KMS-11 (cell line): ENCODE results near the gene STK32A.

Experiments
- H2AFZ ChIP-seq: fragments of 200-600 bp; sonication (generic); 2 replicates; pipeline ENCODE4 v1.6.1; 2016; ENCODE audit warnings: antibody characterized with exemption, mixed run types, low read depth
- H3K27ac ChIP-seq: fragments of 200-600 bp; sonication (generic); 2 replicates; pipeline ENCODE4 v1.6.1; 2016; ENCODE audit warnings: mild to moderate bottlenecking, mixed run types
- H3K27me3 ChIP-seq: fragments of 200-600 bp; sonication (generic); 2 replicates; pipeline ENCODE4 v1.6.1; 2017; ENCODE audit warnings: mild to moderate bottlenecking, low read depth, mixed run types, moderate library complexity; ENCODE audit not compliant: insufficient read depth
- H3K36me3 ChIP-seq: fragments of 200-600 bp; sonication (generic); 2 replicates; pipeline ENCODE4 v1.6.1; 2017; ENCODE audit warnings: mild to moderate bottlenecking, mixed run types; ENCODE audit not compliant: insufficient read depth
- H3K4me1 ChIP-seq: fragments of 200-600 bp; sonication (generic); 2 replicates; pipeline ENCODE4 v1.6.1; 2016; ENCODE audit warnings: mild to moderate bottlenecking, low read depth, mixed run types; ENCODE audit not compliant: poor library complexity, severe bottlenecking
- H3K4me2 ChIP-seq: fragments of 200-600 bp; sonication (generic); 2 replicates; pipeline ENCODE4 v1.7.0; 2016; ENCODE audit warnings: mild to moderate bottlenecking, mixed run types
- H3K4me3 ChIP-seq: fragments of 200-600 bp; sonication (generic); IDR thresholded peaks from 2 replicates; pipeline ENCODE4 v1.6.1; 2017; ENCODE audit warnings: low read depth, low read length, mixed read lengths; ENCODE audit not compliant: insufficient read depth
- H3K79me2 ChIP-seq: fragments of 200-600 bp; sonication (generic); 2 replicates; pipeline ENCODE4 v1.6.1; 2016; ENCODE audit warnings: low read depth, mixed run types; ENCODE audit not compliant: insufficient read depth
- H3K9ac ChIP-seq: fragments of 200-600 bp; sonication (generic); 2 replicates; pipeline ENCODE4 v1.6.1; 2016; ENCODE audit warnings: mild to moderate bottlenecking, mixed run types
- H4K20me1 ChIP-seq: fragments of 200-600 bp; sonication (generic); 2 replicates; pipeline ENCODE4 v1.6.1; 2016; ENCODE audit warnings: mild to moderate bottlenecking, mixed run types; ENCODE audit not compliant: insufficient read depth
- TF ChIP-seq, protein P1 (sequence below): fragments of 200-600 bp; sonication (generic); conservative IDR thresholded peaks from 2 replicates; pipeline ENCODE4 v1.6.1; 2017; ENCODE audit warnings: low read depth, mild to moderate bottlenecking, antibody characterized with exemption, low read length, moderate library complexity, mixed read lengths

The STK32A gene

DNA sequence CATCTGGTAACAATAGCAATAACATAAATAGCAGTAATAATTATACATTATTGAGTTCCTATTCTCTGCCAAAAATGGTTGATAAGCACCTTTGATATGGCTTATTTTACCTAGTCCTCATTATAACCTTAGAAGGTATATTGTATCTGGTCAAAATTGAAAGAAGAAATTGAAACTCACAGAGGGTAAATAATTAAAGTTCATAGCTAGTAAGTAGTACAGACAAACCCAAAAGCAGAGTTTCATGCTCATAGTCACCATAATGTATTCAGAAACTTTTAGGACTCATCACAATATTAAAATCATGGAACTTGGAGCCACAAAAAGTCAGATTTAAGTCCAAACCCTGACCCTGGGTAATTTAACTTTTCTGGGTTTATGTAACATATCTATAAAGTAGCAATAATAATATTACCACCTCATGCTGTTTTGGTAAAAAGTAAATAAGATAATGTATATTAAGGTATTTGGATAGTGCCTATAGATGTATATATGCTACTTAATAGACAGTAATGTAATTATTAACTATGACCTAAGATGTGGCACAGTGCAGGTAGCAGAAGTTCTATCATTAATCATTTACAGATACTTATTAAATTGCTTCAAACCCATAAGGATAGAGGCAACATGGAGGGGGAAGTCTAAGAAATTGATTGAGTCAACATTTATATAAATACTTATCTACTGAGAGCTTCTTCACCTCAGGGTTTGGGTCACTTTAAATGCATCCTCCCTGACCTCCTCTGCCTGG is 32.4 kb downstream of the STK32A start:
- Histone ChIP-seq H3K9ac (no peak overlapping the region), H3K4me2 (no peak overlapping the region), H3K27me3 (no peaks in the 10 kb centered on the region), H2AFZ (no peak overlapping the region), H4K20me1 (no peaks in the 10 kb centered on the region), H3K79me2 (no peaks in the 10 kb centered on the region), H3K4me1 (no peaks in the 10 kb centered on the region), H3K36me3 (no peaks in the 10 kb centered on the region), H3K4me3 (no peak overlapping the region), H3K27ac (no peak overlapping the region)
- TF ChIP-seq, protein P1, sequence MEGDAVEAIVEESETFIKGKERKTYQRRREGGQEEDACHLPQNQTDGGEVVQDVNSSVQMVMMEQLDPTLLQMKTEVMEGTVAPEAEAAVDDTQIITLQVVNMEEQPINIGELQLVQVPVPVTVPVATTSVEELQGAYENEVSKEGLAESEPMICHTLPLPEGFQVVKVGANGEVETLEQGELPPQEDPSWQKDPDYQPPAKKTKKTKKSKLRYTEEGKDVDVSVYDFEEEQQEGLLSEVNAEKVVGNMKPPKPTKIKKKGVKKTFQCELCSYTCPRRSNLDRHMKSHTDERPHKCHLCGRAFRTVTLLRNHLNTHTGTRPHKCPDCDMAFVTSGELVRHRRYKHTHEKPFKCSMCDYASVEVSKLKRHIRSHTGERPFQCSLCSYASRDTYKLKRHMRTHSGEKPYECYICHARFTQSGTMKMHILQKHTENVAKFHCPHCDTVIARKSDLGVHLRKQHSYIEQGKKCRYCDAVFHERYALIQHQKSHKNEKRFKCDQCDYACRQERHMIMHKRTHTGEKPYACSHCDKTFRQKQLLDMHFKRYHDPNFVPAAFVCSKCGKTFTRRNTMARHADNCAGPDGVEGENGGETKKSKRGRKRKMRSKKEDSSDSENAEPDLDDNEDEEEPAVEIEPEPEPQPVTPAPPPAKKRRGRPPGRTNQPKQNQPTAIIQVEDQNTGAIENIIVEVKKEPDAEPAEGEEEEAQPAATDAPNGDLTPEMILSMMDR, result no peak

DNA sequence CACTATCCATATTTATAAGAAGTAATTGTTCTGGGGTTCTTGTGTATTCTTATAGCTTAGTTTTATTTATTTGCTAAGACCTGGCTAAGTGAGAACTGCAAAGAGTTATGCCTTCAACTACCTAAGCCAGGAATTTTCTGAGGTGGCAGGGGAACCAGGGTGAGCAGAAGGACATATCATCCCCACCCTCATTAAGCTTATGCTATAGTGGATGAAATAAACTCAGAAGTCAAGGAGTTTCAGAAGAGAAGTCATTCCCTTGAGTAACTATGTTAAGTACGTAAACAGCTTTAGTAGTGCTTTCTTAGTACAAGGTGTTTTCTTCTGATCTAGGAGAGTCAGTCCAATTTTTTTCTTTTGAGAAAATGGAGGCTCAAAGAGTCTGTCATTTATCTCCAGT is 41.7 kb downstream of the STK32A start:
- H3K4me2 ChIP-seq, result no peak overlapping the region
- no peaks in the 10 kb centered on the region for H4K20me1 ChIP-seq
- no peak overlapping the region for H3K27ac ChIP-seq
- TF ChIP-seq, protein P1, result no peak
- no peak overlapping the region for H3K9ac ChIP-seq
- H3K4me1 ChIP-seq, result no peaks in the 10 kb centered on the region
- no peak overlapping the region for H3K4me3 ChIP-seq
- H3K36me3 ChIP-seq, result no peaks in the 10 kb centered on the region
- H2AFZ ChIP-seq, result no peak overlapping the region
- no peaks in the 10 kb centered on the region for H3K79me2 ChIP-seq
- no peaks in the 10 kb centered on the region for H3K27me3 ChIP-seq

DNA sequence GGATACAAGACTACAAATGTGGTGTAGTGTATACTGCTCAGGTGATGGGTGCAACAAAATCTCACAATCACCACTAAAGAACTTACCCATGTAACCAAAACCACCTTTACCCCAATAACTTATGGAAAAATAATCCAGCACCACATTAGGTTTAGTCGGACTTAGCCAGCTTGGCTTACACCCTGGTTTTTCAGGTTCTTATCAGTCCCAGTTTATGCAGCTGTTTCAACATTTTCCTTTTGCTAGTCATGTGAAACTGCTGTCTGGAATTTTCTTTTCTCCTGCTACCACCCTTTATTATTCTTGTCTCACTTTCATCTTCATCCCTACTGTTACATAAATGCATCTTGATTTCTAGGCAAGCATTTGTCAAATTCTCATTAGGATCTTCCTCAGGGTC is 51.5 kb downstream of the STK32A start:
- H3K79me2 ChIP-seq, result no peaks in the 10 kb centered on the region
- H3K36me3 ChIP-seq, result no peaks in the 10 kb centered on the region
- H3K27ac ChIP-seq, result no peak overlapping the region
- no peak overlapping the region for H3K4me3 ChIP-seq
- no peak overlapping the region for H3K4me2 ChIP-seq
- H4K20me1 ChIP-seq, result no peaks in the 10 kb centered on the region
- H3K27me3 ChIP-seq, result no peaks in the 10 kb centered on the region
- H3K4me1 ChIP-seq, result no peaks in the 10 kb centered on the region
- no peak overlapping the region for H2AFZ ChIP-seq
- H3K9ac ChIP-seq, result no peak overlapping the region
- TF ChIP-seq, protein P1, result no peak

DNA sequence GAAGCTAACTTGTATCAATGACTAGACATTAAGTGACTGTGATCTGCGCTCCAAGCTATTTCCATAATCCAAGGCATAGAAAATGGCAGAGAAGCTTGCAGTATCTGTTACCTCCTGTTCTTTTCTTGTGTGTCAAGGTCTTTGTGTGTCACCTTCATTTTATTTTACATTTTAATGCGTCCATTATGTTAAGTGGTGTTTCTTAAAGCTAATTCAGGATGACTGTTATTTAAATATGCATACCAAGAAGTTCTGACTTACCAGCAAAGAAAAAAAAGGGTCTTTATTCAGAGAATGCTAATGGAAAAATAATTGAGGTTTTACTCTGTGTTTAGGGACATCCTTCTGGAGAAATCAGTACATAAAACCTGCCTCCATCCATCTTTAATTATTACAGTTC is 52.3 kb downstream of the STK32A start:
- H3K36me3 ChIP-seq, result no peaks in the 10 kb centered on the region
- no peak overlapping the region for H3K4me2 ChIP-seq
- TF ChIP-seq, protein P1, result no peak
- no peak overlapping the region for H3K27ac ChIP-seq
- H2AFZ ChIP-seq, result no peak overlapping the region
- no peak overlapping the region for H3K4me3 ChIP-seq
- H3K27me3 ChIP-seq, result no peaks in the 10 kb centered on the region
- no peak overlapping the region for H3K9ac ChIP-seq
- H3K79me2 ChIP-seq, result no peaks in the 10 kb centered on the region
- no peaks in the 10 kb centered on the region for H4K20me1 ChIP-seq
- no peaks in the 10 kb centered on the region for H3K4me1 ChIP-seq
